Parathyroid adenoma (tissue), 2 donors: Measurements from ENCODE around the gene FRZB.

Source experiments
- H2AFZ ChIP-seq: fragments of 300-600 bp; sonication (generic); one replicate; pipeline ENCODE4 v1.7.0; 2017; ENCODE audit warnings: antibody characterized with exemption, mild to moderate bottlenecking
- H3K27ac ChIP-seq: fragments of 300-600 bp; sonication (generic); one replicate; pipeline ENCODE4 v1.7.0; 2017
- H3K27me3 ChIP-seq: fragments of 300-600 bp; sonication (generic); one replicate; pipeline ENCODE4 v1.7.0; 2017; ENCODE audit warnings: low read length; ENCODE audit not compliant: control insufficient read depth, insufficient read depth
- H3K36me3 ChIP-seq: fragments of 300-600 bp; sonication (generic); one replicate; pipeline ENCODE4 v1.7.0; 2017; ENCODE audit warnings: low read length; ENCODE audit not compliant: control insufficient read depth, insufficient read depth
- H3K4me1 ChIP-seq: fragments of 300-600 bp; sonication (generic); one replicate; pipeline ENCODE4 v1.7.0; 2017; ENCODE audit warnings: control low read depth
- H3K4me2 ChIP-seq: fragments of 300-600 bp; sonication (generic); one replicate; pipeline ENCODE4 v1.7.0; 2017; ENCODE audit warnings: low read length
- H3K4me3 ChIP-seq: fragments of 300-600 bp; sonication (generic); one replicate; pipeline ENCODE4 v1.7.0; 2017; ENCODE audit warnings: low read depth, low read length
- H3K79me2 ChIP-seq: fragments of 300-600 bp; sonication (generic); one replicate; pipeline ENCODE4 v1.7.0; 2017; ENCODE audit warnings: control low read depth
- H3K9ac ChIP-seq: fragments of 300-600 bp; sonication (generic); one replicate; pipeline ENCODE4 v1.7.0; 2017; ENCODE audit warnings: mild to moderate bottlenecking
- H3K9me3 ChIP-seq: fragments of 300-600 bp; sonication (generic); one replicate; pipeline ENCODE4 v1.7.0; 2017; ENCODE audit warnings: low read length; ENCODE audit not compliant: control insufficient read depth
- TF ChIP-seq, protein P1 (sequence below): fragments of 300-600 bp; sonication (generic); IDR thresholded peaks from one replicate; pipeline ENCODE4 v1.7.0; 2017; ENCODE audit warnings: antibody characterized with exemption, mild to moderate bottlenecking
- donor health status: primary hyperparathyroidism.

Gene FRZB

GRCh38 chr2:182821182-182821581, 45.3 kb downstream of the FRZB start:
- Histone ChIP-seq H3K9me3 (no peaks in the 10 kb centered on the region), H3K36me3 (no peaks in the 10 kb centered on the region), H3K4me2 (no peak overlapping the region), H3K4me1 (no peaks in the 10 kb centered on the region), H3K27ac (no peak overlapping the region), H2AFZ (no peak overlapping the region), H3K27me3 (no peaks in the 10 kb centered on the region), H3K9ac (no peak overlapping the region), H3K4me3 (no peak overlapping the region), H3K79me2 (no peaks in the 10 kb centered on the region)
- TF ChIP-seq, protein P1, sequence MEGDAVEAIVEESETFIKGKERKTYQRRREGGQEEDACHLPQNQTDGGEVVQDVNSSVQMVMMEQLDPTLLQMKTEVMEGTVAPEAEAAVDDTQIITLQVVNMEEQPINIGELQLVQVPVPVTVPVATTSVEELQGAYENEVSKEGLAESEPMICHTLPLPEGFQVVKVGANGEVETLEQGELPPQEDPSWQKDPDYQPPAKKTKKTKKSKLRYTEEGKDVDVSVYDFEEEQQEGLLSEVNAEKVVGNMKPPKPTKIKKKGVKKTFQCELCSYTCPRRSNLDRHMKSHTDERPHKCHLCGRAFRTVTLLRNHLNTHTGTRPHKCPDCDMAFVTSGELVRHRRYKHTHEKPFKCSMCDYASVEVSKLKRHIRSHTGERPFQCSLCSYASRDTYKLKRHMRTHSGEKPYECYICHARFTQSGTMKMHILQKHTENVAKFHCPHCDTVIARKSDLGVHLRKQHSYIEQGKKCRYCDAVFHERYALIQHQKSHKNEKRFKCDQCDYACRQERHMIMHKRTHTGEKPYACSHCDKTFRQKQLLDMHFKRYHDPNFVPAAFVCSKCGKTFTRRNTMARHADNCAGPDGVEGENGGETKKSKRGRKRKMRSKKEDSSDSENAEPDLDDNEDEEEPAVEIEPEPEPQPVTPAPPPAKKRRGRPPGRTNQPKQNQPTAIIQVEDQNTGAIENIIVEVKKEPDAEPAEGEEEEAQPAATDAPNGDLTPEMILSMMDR: no peak

DNA sequence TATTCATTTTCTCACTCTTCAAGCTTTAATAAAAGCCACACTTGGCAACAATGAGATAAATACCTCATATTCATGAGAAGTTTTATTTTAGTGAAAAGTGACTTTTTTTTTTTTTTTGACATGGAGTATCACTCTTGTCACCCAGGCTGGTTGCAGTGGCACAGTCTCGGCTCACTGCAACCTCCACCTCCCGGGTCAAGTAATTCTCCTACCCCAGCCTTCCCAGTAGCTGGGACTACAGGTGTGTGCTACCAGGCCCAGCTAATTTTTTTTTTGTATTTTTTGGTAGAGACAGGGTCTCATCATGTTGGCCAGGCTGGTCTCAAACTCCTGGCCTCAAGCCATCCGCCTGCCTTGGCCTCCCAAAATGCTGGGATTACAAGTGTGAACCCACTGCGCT, 47.0 kb downstream of the FRZB start:
- Histone ChIP-seq H3K27me3 (no peaks in the 10 kb centered on the region), H3K9ac (no peak overlapping the region), H3K4me2 (no peak overlapping the region), H3K4me3 (no peak overlapping the region), H3K4me1 (no peaks in the 10 kb centered on the region), H3K36me3 (no peaks in the 10 kb centered on the region), H3K79me2 (no peaks in the 10 kb centered on the region), H3K27ac (no peak overlapping the region), H3K9me3 (no peaks in the 10 kb centered on the region), H2AFZ (no peak overlapping the region)
- TF ChIP-seq, protein P1: no peak

DNA sequence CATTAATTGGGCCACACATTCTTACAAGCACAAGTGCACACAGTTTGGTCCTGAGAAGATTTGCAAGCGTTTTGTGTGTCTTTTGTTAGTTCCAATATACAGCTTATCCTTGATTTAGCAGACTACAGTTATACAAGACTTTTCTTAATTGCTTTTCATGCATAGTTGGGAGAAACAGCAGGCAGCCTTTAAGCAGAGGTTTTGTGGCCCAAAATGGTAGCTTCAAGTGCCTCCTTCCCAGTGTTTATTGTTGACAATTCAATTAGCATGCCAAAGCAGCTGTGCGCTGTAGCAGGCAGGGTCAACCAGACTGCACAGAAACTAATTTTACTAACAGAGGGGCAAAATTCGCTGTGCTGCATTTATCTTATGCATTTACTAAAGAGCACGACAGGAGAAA, 47.5 kb downstream of the FRZB start:
- TF ChIP-seq, protein P1: no peak
- Histone ChIP-seq H3K79me2 (no peaks in the 10 kb centered on the region), H3K27me3 (no peaks in the 10 kb centered on the region), H3K27ac (no peak overlapping the region), H3K9me3 (no peaks in the 10 kb centered on the region), H3K9ac (no peak overlapping the region), H2AFZ (no peak overlapping the region), H3K4me2 (no peak overlapping the region), H3K4me3 (no peak overlapping the region), H3K36me3 (no peaks in the 10 kb centered on the region), H3K4me1 (no peaks in the 10 kb centered on the region)

DNA sequence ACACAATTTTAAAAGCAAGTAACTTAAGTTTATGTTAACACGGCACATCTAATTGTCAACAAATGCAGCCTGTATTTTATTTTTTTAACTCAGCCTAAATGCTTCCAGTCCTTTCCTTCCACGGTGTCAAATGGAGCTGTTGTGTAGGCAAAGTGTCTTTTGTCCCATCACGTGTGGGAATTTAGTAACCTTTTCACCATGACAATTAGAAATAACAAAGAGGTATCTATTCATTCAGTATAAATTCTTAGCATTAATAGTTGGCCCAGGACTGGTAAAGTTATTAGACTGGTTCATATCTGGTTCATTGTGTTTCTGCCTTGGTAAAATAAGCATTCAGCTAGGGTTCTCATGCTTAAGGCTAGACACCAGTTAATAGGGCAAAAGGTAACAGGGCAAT, 47.9 kb downstream of the FRZB start:
- no peaks in the 10 kb centered on the region for H3K4me1 ChIP-seq
- H3K36me3 ChIP-seq: no peaks in the 10 kb centered on the region
- H3K9me3 ChIP-seq: no peaks in the 10 kb centered on the region
- no peaks in the 10 kb centered on the region for H3K27me3 ChIP-seq
- H3K79me2 ChIP-seq: no peaks in the 10 kb centered on the region
- H3K4me2 ChIP-seq: no peak overlapping the region
- H3K27ac ChIP-seq: no peak overlapping the region
- H3K4me3 ChIP-seq: no peak overlapping the region
- TF ChIP-seq, protein P1: no peak
- no peak overlapping the region for H2AFZ ChIP-seq
- H3K9ac ChIP-seq: no peak overlapping the region

DNA sequence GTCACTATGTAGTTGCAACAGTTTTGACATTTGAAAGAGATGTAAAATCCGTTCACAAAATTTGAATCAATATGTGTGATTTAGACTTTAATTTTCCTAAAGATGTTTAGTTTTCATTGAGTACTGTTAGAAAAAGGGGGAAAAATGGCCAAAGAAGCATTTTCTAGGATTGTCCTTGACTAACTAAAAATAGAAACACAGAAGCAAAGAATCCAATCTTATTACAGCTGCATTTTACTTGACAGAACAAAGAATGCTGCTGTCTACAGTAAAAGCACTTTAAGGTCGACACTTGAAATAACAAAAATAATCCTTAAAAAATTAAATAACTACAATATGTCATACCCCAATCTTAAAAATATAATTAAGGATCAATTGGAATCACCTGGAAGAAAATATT, 48.9 kb downstream of the FRZB start:
- Histone ChIP-seq H3K79me2 (no peaks in the 10 kb centered on the region), H3K9me3 (no peaks in the 10 kb centered on the region), H2AFZ (no peak overlapping the region), H3K4me3 (no peak overlapping the region), H3K9ac (no peak overlapping the region), H3K27me3 (no peaks in the 10 kb centered on the region), H3K36me3 (no peaks in the 10 kb centered on the region), H3K27ac (no peak overlapping the region), H3K4me2 (no peak overlapping the region), H3K4me1 (no peaks in the 10 kb centered on the region)
- TF ChIP-seq, protein P1: no peak
